Loucy (cell line): ENCODE data around the gene COX17.

ENCODE experiments used
- H2AFZ ChIP-seq: fragments of 200-600 bp; sonication (generic); 2 replicates; pipeline ENCODE4 v1.6.0; 2016; ENCODE audit warnings: antibody characterized with exemption, mild to moderate bottlenecking, low read length, moderate library complexity
- H3F3A ChIP-seq: fragments of 200-600 bp; 2 replicates; pipeline ENCODE4 v1.6.0; 2016; ENCODE audit warnings: antibody characterized with exemption, low read depth, mild to moderate bottlenecking
- H3K27me3 ChIP-seq: fragments of 200-600 bp; sonication (generic); 2 replicates; pipeline ENCODE4 v1.6.1; 2014; ENCODE audit warnings: low read length, mild to moderate bottlenecking; ENCODE audit not compliant: insufficient read depth, poor library complexity, severe bottlenecking
- H3K36me3 ChIP-seq: fragments of 200-600 bp; sonication (generic); 2 replicates; pipeline ENCODE4 v1.6.1; 2016; ENCODE audit warnings: low read length; ENCODE audit not compliant: insufficient read depth
- H3K4me1 ChIP-seq: fragments of 200-600 bp; sonication (generic); 2 replicates; pipeline ENCODE4 v1.5.1; 2014; ENCODE audit warnings: low read length, mild to moderate bottlenecking; ENCODE audit not compliant: insufficient read depth, poor library complexity, severe bottlenecking
- H3K4me2 ChIP-seq: fragments of 200-600 bp; sonication (generic); 2 replicates; pipeline ENCODE4 v1.6.0; 2014; ENCODE audit warnings: antibody characterized with exemption, low read length, low read depth, mild to moderate bottlenecking; ENCODE audit not compliant: poor library complexity, severe bottlenecking
- H3K4me3 ChIP-seq: fragments of 200-600 bp; sonication (generic); 2 replicates; pipeline ENCODE4 v1.5.1; 2014; ENCODE audit warnings: low read length, mild to moderate bottlenecking, mixed read lengths; ENCODE audit not compliant: poor library complexity, severe bottlenecking
- H3K79me2 ChIP-seq: fragments of 200-600 bp; sonication (generic); 2 replicates; pipeline ENCODE4 v1.6.1; 2014; ENCODE audit warnings: low read length; ENCODE audit not compliant: insufficient read depth
- H3K9ac ChIP-seq: fragments of 200-600 bp; sonication (generic); 2 replicates; pipeline ENCODE4 v1.6.0; 2014; ENCODE audit warnings: mild to moderate bottlenecking, low read depth, low read length, moderate library complexity; ENCODE audit not compliant: poor library complexity, severe bottlenecking
- H3K9me2 ChIP-seq: fragments of 200-600 bp; sonication (generic); replicated peaks from 2 replicates; pipeline ENCODE4 v1.6.1; 2016; ENCODE audit warnings: low read depth, low read length, mixed read lengths
- H3K9me3 ChIP-seq: fragments of 200-600 bp; sonication (generic); 2 replicates; pipeline ENCODE4 v1.6.1; 2014; ENCODE audit warnings: mild to moderate bottlenecking, antibody characterized with exemption, low read length, low read depth; ENCODE audit not compliant: insufficient read depth
- H4K20me1 ChIP-seq: fragments of 200-600 bp; sonication (generic); 2 replicates; pipeline ENCODE4 v1.6.0; 2014; ENCODE audit warnings: antibody characterized with exemption, low read length, mild to moderate bottlenecking; ENCODE audit not compliant: insufficient read depth, poor library complexity, severe bottlenecking
- EZH2phosphoT487 ChIP-seq: fragments of 200-600 bp; IDR thresholded peaks from 2 replicates; pipeline ENCODE4 v1.6.1; 2018; ENCODE audit warnings: antibody characterized with exemption, mild to moderate bottlenecking, moderate library complexity, borderline replicate concordance
- TF ChIP-seq, protein P1 (sequence below): fragments of 200-600 bp; sonication (generic); conservative IDR thresholded peaks from 2 replicates; pipeline ENCODE4 v1.5.1; 2014; ENCODE audit warnings: mild to moderate bottlenecking, antibody characterized with exemption, low read length

Gene COX17

GRCh38 chr3:119669906-119670570 lies 7.2 kb downstream of the COX17 start:
- Histone ChIP-seq H3K9me3 (no peaks in the 10 kb centered on the region), H3K4me1 (peaks cover 30% of the 10 kb centered on the region), H3K4me2 (peak overlapping the region; percentile 30), H2AFZ (no peak overlapping the region), H3F3A (no peaks in the 10 kb centered on the region), H3K9me2 (no peaks in the 10 kb centered on the region), H3K4me3 (no peak overlapping the region), H3K27me3 (no peaks in the 10 kb centered on the region), H3K79me2 (peaks cover 23% of the 10 kb centered on the region; the same call in 1 of the 2 replicates), H4K20me1 (peaks cover under 1% of the 10 kb centered on the region), H3K36me3 (peaks cover 23% of the 10 kb centered on the region), H3K9ac (no peak overlapping the region)
- no peak for TF ChIP-seq EZH2phosphoT487
- TF ChIP-seq, protein P1, sequence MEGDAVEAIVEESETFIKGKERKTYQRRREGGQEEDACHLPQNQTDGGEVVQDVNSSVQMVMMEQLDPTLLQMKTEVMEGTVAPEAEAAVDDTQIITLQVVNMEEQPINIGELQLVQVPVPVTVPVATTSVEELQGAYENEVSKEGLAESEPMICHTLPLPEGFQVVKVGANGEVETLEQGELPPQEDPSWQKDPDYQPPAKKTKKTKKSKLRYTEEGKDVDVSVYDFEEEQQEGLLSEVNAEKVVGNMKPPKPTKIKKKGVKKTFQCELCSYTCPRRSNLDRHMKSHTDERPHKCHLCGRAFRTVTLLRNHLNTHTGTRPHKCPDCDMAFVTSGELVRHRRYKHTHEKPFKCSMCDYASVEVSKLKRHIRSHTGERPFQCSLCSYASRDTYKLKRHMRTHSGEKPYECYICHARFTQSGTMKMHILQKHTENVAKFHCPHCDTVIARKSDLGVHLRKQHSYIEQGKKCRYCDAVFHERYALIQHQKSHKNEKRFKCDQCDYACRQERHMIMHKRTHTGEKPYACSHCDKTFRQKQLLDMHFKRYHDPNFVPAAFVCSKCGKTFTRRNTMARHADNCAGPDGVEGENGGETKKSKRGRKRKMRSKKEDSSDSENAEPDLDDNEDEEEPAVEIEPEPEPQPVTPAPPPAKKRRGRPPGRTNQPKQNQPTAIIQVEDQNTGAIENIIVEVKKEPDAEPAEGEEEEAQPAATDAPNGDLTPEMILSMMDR = no peak

- Histone ChIP-seq H3K9me3 (no peaks in the 10 kb centered on the region), H3K27me3 (no peaks in the 10 kb centered on the region), H3K36me3 (peaks cover 4% of the 10 kb centered on the region), H3K9ac (no peak overlapping the region), H4K20me1 (no peaks in the 10 kb centered on the region), H2AFZ (no peak overlapping the region), H3K4me2 (no peak overlapping the region), H3F3A (no peaks in the 10 kb centered on the region), H3K9me2 (no peaks in the 10 kb centered on the region), H3K4me1 (peaks cover 9% of the 10 kb centered on the region), H3K79me2 (no peaks in the 10 kb centered on the region), H3K4me3 (no peak overlapping the region)
- no peak for TF ChIP-seq EZH2phosphoT487
- TF ChIP-seq, protein P1 = no peak
These were observed 11.1 kb downstream of the COX17 start for GRCh38 chr3:119665954-119666559.

DNA sequence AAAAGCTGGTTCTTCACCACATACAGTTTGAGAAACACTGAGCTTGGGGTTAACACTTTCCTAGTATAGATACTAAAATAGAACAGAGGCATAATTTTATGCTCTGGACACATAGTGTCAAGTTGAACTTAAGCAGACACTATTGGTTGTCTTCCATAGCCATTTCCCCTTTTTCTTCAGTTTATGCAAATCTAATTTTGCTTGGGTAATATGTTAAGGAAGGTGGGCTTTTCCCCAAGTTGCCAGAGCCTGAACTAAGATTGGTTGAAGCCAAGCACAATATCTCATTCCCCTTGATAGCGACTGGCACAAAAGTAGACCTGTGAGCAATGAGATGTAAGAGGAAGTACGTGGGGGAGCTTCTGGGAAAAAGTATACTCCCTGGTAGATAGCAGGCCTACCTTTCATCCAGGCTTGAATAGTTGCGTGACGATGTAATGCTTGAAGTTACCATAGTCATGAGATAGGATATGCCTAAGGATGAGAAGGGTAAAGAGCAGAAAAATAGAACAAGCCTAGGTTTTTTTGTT lies 12.3 kb downstream of the COX17 start:
- TF ChIP-seq, protein P1 = no peak
- no peak for TF ChIP-seq EZH2phosphoT487
- H3F3A ChIP-seq = no peaks in the 10 kb centered on the region
- no peaks in the 10 kb centered on the region for H3K79me2 ChIP-seq
- no peak overlapping the region for H2AFZ ChIP-seq
- H3K9me3 ChIP-seq = no peaks in the 10 kb centered on the region
- no peak overlapping the region for H3K4me3 ChIP-seq
- H3K36me3 ChIP-seq = peaks cover 4% of the 10 kb centered on the region
- no peaks in the 10 kb centered on the region for H4K20me1 ChIP-seq
- H3K4me1 ChIP-seq = peaks cover 2% of the 10 kb centered on the region
- no peaks in the 10 kb centered on the region for H3K27me3 ChIP-seq
- H3K4me2 ChIP-seq = no peak overlapping the region
- H3K9ac ChIP-seq = no peak overlapping the region
- H3K9me2 ChIP-seq = no peaks in the 10 kb centered on the region
